GM19023 (cell line): ENCODE measurements around the gene C19orf67.

Experiments
- ATAC-seq: cut with Tn5 transposase; IDR thresholded peaks from one replicate; pipeline ENCODE4 v1.9.1; 2021; ENCODE audit warnings: mild to moderate bottlenecking, moderate library complexity; ENCODE audit not compliant: unreplicated experiment

Gene C19orf67

DNA sequence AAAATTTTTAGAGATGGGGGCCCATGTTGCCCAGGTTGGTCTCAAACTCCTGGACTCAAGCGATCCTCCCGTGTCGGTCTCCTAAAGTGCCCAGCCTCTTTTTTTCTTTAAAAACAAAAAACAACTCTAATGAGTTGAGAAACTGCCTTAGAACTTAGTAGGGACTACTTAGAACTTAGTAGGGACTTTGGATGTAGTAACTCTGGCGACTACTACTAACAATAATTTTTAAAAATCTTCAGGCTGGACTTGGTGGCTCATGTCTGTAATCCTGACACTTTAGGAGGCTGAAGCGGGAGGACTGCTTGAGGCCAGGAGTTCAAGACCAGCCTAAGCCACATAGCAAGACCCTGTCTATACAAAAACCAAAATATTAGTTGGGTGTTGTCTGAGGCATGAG, 515 bp upstream of the C19orf67 start:
- ATAC-seq = no peak

DNA sequence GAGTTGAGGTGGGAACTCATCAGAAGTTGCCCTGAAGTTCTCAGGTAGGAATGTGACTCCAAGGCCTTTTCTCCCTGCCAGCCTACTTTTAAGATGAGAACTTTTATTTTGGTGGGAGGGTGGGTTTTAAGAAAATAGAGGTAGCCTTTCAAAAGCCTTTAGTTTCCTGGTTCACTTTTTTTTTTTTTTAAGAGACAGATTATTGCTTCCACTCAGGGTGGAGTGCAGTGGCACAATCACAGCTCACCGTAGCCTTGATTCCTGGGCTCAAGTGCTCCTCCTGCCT, 3.0 kb downstream of the C19orf67 start:
- ATAC-seq = no peak

DNA sequence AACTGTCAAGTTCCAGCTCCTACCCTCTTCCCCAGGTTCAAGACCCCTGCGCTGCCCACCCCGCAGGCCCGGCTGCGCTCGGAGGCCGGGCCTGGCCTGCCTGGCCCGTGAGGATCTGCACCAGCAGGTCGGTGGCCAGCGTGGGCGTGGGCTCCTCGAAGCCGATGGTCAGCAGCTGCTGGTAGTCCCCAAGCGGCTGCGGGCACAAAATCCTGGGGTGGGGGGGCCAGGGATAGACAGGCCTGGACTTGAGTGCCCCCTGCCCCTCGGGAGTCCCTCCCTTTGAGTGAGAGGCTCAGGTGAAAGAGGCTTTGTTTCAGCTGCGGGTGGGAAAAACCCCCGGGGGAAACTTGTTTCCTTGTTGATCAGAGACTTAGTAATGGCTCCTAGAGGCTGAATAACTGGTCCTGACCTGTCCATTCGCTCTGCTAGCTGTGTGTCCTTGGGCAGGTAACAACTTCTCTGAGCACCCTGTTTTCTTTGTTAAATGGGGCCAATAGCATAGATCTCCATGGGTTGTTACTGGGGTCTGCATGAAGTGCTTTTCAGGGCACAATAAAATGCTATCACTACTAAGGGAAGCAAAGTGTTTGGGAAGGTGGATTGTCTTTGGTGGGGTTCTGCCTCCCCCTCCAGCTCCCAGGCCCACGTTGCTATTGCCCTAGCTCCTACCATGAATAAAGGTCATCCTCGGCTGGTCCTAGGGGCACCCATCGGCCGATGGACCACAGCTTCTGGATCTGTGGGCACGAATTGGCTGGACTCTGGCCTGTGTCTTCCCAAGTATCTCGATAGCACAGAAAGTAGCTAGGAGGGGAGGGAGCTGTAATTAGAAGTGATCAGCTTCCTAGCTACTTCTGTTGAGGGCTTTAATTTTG, 3.5 kb downstream of the C19orf67 start:
- peak; percentile 22 for ATAC-seq

DNA sequence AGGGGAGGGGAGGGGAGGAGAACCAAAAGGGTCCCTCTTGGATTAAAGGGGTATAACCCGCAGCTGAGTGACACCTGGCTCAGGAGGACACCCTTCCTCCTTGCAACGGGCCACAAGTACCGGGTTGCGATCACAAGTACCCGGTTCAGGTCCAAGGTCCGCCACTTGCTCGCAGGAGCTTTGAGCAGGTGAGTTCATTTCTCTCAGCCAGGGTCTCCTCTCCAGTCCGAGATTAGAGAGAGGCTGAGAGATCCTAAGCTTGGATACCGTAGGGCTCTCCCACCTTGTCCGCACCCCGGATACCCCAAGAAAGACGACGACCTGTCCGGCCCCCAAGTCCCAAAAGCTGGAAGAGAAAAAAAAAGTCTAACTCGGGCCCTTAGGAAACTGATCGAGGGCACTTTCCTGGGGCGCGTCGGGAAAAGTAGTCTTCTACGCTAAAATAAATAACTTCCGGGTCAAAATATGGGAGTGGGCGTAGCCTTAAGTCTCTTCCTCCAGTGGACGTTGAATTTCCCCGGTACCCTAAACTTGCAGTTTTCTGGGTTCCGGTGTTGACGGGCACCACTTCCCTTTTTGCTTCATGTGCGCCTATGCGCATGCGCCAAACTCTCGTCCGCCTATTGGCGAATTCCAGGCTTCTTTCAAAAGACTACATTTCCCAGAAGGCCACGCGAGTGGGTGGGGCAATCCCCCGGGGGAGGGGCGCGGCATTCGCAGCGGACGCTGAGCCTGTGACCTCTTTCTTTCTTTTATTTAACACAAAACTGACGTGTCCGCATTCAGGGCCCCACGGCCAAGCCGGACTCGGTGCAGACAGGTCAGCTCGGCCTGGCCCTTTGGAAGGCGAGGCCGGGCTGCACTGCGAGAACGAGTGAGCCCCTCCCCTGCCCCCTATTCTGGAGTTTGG, 4.4 kb downstream of the C19orf67 start:
- peak; percentile 91 for ATAC-seq

DNA sequence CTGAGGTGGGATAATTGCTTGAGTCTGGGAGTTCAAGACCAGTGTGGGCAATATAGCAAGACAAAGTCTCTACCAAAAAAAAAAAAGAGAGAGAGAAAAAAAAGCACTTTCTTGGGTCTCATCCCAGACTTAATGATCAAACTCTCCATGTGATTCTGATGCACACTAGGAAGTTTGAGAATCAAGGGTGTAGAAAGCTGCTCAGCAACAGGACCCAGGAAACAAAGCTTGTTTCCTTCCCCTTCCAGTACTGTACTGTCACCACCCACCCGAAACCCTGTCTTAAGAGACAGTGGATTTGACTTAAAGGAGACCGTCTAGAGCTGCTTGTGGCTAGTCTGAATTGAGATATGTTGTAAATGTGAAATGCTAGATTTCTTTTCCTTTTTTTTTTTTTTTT, 7.2 kb downstream of the C19orf67 start:
- ATAC-seq = no peak

DNA sequence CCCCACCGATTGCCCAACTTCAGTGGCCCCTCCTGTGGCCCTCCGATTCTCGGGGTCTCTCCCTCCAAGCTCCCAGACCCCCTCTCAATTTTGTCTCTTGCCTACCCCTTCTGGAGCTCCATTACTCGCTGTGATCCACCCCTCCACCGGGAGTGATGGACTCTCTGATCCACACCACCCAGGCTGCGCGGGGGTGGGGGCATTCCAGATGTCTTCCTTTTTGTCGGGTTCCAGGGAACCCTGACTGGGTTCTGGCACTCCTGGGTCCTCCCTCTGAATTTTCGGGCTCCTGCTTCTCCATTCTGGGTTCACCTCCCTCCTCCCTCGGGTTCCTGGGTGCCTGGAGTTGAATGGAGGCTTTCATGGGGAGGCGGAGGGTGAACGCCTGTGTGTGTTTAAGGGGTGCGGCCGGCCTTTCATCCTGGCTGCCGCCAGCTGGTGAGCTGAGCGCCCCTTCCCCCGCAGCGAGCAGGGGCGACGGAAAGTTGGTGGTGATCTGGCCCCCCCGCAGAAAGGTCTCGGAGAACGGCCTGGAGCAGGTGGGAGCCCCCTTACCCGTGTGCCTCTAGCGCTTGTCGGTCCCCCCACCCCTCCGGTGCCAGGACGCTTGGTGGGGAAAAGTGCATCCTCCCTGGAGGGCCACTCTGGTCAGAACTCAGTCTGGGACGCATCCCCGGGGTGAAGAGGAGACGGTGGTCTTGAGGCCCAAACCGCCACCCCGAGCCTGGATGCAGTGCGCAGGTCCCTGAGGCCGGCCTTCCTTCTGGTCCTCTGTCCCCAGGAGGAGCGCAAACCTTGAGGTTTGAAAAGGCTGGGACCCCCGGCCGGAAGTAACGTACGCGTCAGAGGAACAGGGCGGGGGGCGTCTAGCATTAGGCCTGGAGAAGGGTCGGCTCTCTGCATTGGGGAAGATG, 11.4 kb downstream of the C19orf67 start:
- ATAC-seq = peak; percentile 6

DNA sequence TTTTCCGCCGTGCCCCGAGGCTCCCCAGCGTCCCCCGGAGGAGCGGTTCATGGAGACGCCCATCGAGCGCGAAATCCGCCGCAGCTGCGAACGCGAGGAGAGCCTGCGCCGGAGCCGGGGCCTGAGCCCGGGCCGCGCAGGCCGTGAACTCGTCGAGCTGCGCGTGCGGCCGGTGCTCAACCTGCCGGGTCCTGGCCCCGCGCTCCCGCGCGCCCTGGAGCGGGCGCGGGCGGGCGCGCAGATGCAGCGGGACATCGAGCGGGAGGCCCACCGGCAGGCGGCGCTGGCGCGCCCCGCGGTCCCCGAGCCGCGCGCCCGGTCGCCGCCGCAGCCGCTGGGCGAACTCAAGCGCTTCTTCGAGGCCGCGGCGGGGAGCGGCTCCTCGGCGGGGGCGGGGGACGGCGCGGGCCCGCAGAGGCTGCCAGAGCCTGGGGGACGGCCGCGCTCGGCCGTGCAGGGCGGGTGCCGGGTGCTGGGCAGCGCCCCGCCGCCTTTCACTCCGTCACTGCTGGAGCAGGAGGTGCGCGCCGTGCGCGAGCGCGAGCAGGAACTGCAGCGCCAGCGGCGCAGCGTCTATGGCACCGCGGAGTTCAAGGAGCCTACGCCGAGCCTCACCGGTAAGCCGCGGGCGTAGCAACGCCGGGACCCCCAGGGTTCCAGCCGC, 12.2 kb downstream of the C19orf67 start:
- peak; percentile 53 for ATAC-seq

DNA sequence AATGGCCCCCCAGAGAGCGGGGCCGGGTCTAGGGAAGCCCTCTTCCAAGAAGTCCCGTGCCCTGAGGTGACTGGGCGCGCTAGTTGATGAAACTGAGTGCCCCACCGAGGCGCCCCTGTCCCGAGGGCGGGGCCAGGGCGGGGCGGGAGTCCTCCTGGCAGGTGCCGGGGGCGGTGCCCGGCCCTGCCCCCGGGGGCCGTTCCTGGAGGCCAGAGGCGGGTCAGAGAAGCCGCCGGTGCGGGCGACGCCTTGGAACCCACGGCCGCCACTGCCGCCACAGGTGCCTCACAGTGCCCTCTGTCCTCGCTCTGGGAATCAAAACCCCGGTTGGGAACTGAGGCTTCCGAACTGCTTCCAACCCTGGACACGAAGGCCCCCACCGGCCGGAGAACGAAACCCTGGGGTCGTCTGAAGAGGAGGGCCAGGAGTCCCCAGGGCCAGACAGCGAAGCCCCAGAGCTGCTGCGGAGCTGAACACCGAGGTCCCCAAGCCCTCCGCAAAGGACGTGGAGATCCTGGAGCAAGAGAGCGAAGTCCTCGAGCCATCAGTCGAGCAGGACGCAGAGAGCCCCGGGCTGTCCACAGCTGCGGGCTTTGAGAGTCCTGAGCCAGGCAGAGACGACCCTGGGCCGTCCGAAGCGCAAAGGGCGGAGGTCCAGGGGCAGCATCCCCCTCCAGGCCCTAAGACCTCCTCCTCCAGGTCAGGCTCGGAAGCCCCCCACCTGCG, 12.9 kb downstream of the C19orf67 start, which contains the start of gene MISP3:
Gene MISP3 (plus strand): TSS at position 252 of the 726 bp plus-strand sequence. CDS start 524 bp downstream, outside the sequence.
- ATAC-seq = no peak

DNA sequence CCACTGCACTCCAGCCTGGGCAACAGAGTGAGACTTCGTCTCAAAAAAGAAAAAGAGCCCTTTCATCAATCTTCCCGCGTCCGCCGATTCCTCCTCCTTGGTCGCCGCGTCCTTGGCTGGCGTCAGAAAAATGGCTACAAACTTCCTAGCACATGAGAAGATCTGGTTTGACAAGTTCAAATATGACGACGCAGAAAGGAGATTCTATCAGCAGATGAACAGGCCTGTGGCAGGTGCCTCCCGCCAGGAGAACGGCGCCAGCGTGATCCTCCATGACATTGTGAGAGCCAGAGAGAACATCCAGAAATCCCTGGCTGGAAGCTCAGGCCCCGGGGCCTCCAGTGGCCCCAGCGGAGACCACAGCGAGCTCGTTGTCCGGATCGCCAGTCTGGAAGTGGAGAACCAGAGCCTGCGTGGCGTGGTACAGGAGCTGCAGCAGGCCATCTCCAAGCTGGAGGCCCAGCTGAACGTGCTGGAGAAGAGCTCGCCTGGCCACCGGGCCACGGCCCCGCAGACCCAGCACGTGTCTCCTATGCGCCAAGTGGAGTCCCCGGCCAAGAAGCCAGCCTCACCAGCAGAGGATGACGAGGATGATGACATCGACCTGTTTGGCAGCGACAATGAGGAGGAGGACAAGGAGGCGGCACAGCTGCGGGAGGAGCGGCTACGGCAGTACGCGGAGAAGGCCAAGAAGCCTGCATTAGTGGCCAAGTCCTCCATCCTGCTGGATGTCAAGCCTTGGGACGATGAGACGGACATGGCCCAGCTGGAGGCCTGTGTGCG, 15.1 kb downstream of the C19orf67 start:
- ATAC-seq = no peak

DNA sequence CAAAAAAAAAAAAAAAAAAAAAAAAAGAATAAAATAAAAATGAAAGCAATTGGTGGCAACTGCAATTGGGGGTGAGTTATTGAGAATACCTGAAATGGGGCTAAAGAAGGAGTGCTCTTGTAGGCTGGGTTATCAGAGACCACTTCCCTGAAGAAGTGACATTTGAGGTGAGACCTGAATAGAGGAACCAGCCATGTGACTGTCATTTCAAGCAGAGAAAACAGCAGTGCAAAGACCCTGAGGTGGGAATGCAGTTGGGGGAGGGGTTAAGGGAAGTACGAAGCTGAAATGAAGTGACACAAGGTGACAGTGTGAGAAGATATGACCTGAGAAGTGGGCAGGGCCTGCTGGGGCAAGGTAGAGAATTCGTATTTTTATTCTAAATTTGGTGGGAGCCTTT, 19.4 kb downstream of the C19orf67 start:
- no peak for ATAC-seq

DNA sequence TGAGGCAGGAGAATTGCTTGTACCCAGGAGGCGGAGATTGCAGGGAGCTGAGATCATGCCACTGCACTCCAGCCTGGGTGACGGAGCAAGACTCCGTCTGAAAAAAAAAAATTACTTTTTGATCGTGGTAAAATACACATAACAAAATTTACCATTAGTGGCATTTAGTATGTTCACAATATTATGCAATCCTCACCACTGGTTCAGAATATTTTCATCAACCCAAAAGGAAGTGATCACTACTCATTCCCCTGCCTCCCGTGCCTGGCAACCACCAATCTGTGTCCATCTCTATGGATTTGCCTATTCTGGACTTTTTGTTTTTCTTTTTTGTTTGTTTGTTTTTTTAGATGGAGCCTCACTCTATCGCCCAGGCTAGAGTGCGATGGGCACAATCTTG, 22.5 kb downstream of the C19orf67 start:
- ATAC-seq = no peak

DNA sequence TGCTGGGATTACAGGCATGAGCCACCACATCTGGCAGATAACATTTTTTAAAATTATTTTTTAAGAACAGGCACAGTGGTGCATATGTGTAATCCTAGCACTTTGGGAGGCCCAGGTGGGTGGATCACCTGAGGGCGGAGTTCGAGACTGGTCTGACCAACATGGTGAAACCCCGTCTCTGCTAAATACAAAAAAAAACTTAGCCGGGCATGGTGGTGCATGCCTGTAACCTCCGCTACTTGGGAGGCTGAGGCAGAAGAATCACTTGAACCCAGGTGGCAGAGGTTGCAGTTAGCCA, 23.1 kb downstream of the C19orf67 start:
- ATAC-seq = no peak

DNA sequence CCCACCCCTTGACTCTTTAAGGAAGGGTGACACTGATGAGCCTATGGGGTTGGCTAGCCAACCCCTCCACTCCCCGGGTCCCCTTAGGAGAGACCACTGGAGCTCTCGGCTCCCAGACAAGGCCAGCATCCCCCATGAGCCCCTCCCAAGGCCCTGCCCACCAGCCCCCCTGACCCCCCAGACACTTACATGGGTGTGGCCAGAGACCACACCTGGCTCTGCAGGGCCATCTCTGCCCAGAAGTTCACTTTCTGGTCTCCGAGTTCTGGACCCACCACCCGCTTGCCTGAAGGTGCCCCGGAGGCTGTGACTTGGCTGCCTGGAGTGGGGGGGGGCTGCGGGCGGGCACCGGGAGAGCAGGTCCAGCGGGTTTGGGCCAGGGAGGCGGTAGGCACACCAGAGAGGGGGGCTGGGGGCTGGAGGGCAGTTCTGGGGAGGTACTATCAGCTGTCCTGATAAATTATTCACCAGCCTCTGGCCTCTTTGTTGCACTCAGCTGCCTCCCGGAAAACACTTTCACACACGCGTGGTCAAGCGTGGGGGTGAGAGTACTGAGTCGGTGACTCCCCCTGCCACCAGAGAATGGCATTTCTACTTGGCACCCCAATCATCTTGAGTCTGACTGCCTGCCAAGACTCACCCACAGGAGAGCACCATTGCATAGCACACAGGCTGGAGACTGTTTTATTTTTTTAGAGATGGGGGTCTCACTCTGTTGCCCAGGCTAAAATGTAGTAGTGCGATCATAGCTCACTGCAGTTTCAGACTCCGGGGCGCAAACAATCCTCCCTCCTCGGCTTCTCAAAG, 23.6 kb downstream of the C19orf67 start, which contains the start of gene PALM3:
Gene PALM3 (minus strand): TSS at position 326 of the 807 bp plus-strand sequence. CDS start 96 bp downstream, at position 230.
- ATAC-seq = no peak

DNA sequence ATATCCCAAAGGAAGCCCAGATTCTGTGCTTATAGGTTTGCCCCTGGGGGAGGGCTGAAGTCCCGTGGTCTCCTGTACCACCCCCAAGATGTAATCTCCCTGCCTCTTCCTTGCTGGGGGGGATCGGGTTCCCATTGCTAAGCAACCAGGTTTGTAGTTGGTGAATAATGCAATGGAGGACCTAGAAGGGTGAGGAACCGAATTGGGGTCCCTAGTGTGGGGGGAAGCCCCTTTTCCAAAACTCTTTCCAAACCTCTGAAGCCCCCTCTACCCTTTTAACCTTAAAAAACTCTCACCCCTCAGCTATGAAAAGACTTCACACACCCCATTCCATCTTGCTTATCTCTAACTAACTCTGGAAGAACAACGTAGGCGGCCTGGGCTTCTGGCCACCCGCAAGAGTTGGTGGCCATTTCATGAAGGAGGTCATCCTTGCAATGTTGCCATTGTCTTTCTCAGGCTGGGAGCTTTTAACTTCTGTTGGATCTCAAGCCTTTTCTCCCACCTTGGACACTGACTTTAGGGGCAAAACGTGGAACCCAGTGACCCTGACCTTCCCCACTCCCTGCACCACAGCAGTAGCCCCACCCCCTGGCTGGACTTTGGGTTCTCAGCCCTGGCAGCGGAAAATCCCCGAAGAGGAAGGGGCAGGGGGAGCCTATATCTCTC, 24.4 kb downstream of the C19orf67 start:
- ATAC-seq = no peak

DNA sequence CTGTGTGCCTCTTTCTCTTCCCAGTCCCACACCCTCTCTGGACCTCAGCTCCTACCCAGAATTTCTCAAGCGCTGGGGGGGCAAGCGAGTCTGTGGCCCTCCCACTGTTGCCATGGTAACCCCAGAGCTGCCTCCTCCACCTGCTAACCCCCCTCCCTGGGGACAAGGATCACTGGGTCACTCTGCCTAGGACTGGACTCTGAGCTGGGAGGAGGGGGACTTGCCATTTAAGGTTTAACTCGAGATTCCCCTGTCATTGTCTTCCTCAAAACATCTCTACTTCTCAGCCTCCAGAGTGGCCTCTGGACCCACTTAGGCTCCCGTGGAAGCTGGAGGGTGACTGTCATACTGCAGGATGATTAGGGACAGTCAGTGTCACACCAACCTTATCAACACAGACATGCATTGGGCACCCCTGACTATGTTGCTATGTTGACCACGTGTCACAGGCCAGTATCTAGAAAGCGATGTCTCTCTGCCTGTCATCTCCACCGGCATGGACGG, 25.9 kb downstream of the C19orf67 start:
- ATAC-seq = no peak

DNA sequence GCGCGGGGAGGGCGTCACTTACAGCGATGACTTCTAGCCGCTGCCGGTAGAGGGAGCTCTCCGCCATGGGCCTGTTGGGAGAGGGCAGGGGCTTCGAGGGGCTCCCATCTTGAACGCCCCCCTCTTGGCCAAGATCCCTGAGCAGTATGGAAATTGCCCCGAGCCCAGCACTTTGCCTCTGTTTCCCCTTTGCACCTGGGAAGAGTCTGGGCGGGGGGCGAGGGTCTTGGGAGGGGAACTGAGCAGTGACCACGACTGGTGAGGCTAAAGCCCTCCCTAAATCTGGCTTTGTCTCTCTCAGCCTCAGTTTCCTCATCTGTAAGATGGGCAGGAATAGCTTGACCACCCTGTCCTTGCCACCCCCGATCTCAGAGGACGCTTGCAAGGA, 26.5 kb downstream of the C19orf67 start:
- no peak for ATAC-seq
